HG02588 (cell line): ENCODE measurements around the gene ACSL6.

Experiments
- ATAC-seq: cut with Tn5 transposase; IDR thresholded peaks from one replicate; pipeline ENCODE4 v1.9.1; 2021; ENCODE audit warnings: mild to moderate bottlenecking, moderate library complexity; ENCODE audit not compliant: unreplicated experiment

The ACSL6 gene

DNA sequence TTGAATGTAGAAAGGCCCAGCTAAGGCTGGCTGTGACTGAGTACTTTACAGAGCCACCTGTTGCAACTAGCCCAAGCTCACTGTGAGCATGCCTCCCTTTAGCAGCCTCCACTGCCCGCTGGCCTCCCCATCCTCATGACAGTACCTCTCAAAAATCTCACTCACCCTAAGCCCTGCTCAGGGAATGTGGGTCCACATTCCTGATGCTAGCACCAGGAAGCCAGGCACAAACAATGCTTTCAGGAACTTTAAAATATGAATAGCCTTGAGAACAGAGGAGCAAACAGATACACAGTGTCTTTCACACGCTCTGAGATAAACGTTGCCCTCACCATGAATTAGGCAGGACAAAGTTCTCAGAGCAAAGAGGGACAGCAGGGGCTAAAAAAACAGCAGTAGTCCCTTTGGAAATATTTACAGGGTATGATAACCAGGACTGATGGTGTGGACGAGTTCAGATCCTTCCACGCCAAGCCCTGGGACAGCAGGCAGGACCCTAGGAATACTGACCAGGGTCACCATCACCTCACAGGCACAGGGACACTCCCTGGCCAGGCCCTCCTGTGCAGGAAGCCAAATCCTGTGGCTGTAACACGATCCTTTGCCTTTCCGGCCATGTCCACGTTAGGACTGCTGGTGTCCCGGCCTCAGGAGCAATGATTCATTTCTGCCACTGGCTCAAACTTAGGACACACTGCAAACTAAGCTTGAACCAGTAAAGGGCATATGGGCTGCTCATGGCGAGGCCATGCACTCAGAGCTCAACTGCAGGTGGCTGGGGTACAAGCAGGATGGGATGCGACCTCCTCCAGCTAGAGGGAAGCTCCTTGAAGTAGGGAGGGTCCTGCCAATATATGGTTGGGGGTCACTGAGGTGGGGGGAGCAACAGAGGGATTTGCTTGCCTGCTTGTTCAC lies 9.6 kb downstream of the ACSL6 start:
- no peak for ATAC-seq

DNA sequence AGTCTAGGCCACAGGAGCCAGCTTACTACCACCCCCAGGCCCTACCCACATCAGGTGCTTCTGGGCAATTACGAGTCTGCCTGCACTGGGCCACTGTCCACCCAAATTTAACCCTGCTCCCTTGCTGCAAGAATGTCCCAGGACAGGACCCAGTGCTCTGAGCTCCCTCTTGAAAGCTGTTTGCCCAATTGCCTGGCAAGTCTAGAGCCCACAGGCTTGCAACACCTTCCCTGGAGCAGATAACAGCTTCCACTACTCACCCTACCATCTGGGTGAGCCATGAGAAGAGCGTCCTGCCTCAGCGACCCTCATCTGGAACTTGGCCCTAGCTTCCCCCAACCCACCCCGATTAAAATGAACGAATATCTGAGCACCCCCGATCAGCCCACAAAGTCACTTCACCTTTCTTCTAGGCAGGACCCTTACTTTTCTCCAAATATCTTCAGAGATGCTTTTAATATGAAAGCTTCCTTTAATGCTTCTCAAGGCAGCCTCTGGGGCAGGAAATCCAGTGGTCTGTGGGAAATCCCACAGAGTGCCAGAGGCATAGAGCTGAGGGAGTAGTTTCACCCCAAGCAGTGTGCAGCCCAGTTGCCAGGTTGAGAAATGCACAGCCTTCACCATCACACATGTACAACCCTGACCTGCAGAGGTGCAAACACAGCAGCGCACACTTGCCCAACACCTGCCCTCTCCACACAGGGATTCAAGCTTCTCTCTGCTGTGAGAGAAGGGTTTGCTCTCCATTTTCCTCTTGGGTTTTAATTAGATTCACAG lies 10.6 kb downstream of the ACSL6 start:
- ATAC-seq = no peak

DNA sequence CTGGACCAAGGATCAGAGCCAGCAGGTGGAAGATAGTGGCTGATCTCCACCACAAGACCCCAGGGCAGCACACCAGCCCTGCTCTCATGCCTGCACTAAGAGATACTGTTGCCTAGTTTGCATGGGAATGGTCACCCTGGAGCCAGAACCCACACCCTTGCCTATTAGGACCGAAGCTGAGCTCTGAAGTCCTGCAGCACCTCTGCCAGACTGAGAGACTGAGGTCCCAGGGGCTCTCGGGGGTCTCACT lies 11.3 kb downstream of the ACSL6 start:
- no peak for ATAC-seq

DNA sequence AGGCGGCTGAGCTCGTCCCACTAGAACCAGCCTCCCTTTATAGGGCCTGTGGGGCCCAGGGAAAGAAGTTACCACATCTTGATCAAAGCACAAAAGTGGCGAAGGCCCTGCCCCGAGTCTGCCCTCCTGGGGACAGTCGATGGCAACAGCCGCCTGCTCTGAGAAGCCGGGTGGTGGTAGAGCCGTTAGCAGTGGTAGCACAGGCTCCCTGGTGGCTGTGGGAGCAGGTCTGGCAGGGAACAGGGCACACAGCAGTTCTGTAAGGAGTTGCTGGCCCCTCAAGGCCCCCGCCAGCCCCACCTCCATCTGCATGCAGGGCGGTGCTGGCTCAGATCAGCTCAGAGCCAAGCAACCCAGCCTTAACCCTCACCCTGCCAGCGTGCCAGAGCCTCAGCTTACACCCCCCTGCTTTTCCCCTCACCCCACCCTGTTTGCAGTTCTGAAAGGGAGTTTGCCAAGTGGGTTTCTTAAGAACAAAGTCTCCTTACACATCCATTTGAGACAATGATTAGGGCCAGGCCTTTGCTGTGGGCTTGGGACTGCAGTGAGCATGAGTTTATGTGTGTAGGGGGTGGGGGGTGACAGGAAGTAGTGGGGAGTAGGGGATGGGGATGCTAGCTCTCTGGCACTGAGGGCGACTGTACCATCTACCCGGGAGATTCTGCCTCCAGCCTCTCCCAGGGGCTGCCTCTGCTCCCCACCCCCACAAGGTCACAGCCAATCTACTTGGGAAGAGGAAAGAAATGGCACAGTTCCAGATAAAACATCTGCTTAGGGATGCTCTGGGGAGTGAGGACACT lies 11.8 kb downstream of the ACSL6 start:
- ATAC-seq = no peak

DNA sequence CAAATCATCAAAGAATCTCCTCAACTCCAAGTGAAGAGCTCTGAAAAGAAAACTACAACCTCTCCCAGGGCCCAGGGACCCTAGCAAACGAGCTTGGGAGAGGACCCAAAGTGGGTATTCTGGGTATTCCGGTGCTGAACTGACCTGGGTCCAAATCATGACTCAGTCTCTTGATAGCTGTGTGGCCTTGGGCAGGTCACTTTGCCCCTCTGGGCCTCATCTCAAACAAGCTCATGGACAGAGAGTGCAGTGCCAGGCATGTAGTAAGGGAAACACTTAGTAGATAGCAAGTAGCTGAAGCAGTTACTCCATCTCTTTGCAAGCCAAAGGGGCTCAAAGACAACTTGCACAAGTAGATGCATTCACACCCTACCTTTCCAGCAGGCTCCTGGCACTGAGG lies 12.4 kb downstream of the ACSL6 start:
- ATAC-seq = no peak

DNA sequence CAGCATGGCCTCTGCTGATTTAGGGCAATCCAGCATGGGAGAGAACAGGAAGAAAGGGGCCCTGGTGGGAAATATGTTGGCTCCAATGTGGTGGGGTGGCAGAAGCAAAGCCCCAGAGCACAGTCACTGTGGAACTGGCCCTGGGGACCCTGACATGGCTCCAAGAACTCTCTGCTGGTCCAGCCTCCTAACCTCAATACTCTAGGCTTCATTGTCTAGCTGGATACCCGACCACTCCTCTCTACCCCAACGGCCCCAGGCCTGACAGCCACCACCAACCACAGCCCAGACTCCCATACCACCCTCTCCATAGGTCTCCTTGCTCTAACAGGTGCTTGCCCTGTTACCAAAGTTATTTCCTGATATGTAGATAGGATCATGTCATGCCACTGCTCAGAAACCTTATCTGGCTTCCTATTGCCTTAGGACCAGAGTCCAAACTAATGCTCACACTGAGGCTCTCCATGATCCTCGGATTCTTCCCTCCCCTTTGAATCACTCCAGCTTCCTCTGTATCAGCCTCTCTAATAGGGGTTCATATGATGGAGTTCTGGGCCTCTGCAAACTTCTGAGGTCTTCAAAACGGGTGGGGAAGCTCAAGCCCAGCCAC lies 12.9 kb downstream of the ACSL6 start:
- ATAC-seq = no peak

DNA sequence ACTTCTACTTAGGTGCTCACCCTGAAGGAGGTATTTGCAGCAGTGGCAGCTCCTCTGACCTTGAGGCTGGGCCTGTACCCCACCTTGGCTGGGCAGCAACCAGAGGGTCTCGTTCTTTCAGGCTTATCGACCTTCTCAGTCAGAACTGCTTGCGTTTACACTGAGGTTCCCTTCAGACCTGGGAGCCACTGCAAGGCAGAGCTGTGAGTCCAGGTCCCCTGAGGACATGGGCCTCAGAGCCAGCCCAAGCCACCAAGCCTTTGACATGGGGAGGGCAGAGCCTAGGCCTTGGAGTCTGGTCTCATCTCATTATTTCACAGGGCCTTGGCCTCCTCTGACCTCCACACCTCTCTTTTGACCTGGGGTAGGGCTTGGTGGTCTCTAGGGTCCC lies 13.7 kb downstream of the ACSL6 start:
- no peak for ATAC-seq

DNA sequence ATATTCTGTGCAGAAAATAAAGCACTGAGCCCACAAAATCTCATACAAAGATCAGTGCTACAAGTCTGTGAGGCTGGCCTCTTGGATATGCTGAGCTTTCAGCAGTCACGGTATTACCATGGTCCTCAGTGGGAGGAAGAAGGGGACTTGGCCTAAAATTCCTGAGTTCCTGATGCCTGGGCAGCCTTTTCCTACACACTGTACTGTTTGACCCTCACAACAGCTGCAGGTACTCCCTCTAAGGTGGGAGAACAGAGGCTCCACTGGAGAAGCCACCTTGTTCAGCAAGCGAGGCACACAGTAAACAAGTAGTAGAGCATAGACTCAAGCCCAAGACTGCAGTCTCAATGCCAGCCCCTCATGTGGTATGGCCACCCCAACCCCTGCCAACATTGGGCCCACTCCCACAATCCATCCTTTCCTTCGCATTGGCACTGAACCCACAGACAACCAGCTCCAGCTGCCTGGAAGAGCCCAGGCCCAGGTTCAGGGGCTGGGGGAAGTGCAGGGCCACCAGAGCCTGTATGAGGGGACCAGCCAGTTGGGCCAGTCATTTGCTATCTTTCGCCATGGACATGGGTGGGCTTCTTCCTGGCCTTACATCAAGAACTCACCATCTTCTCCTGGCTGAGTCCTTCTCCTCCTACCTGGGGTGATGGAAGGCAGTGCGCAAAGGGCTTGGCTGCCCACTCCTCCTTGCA lies 14.3 kb downstream of the ACSL6 start:
- no peak for ATAC-seq

DNA sequence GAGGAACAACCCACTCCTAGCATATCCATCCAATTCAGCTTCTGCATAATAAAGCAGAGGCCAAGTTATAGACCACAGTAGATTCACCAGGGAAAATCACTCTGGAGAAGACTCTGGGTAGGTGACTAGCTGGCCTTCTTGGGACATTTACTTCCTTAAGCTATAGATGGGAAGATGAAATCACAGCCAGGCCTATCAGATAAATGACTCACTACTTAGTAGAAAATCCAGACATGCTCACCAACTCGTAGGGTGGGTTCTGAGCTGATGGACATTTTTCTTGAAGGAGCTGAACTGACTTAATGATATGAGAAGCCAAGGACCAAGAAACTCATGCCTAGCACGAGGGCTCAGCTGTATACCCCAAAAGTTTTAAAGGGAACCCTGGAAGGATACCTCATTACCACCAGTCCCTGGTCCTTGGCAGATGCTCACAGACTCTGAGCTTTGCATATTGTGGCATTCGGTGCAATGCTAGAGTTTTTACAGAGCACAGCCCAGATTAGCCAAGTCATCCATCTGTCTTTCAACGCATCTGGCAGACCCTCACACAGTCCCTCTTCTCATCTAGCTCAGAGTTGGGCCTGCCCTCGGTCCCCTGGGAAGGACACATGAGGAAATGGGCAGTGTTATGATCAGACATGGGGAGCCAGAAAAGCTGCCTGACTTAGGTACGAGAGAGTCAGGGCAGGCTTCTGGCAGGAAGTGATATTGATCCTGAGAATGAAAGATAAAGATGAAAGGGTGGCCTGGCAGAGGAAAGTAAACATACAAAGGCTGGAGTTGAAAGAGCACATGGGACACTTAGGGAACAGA lies 15.0 kb downstream of the ACSL6 start:
- ATAC-seq = no peak

DNA sequence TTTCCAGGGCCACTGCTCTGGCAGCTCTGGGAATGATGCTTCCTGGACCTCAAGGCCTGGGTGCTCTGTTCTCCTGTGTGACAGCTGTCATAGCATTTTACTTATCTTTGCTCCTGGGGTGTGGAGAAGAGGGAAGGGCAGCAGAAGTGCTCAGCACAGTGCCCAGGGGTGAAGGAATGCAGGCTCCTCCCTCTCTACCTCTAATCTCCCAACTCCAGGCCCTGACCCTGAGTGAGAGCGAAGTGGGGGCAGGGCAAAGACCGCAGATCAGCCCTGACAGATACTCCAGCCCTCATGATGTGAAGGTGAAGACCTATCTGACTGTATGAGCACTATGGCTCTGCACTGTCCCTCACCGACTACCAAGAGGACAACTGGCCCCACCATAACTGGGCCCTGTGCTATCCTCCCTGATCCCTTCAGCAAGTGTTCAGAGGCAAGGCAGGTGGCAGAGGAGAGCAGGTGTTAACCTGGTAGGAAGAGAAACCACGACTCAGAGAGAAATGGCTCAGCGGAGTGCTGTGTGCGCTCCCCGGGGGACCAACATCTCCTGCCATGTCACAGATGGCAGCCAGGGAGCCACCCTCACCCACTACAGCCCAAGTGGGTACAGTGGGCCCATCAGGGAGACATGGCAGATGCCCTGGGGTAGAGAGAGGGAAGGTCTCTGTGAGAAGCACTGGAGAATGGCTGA lies 16.8 kb downstream of the ACSL6 start:
- ATAC-seq = no peak

DNA sequence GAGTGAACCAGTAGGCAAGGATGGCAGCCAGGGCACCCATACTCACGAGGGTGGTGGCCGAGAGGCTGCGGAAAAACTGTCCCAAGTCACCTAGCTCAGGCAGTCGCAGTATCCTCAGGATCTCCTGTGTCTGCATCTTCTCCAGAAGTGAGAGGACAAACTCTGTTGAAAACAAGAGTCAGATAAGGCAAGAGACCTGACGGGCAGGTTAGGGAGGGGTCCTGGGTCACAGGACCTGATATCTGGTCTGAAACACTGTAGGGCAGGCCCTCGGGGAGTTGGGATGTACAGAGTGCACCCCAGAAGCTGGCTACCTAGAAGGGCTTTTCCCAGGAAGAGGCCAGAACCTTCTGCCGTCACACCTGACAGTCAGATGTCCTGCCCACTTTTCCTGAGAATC lies 17.4 kb downstream of the ACSL6 start:
- ATAC-seq = no peak

DNA sequence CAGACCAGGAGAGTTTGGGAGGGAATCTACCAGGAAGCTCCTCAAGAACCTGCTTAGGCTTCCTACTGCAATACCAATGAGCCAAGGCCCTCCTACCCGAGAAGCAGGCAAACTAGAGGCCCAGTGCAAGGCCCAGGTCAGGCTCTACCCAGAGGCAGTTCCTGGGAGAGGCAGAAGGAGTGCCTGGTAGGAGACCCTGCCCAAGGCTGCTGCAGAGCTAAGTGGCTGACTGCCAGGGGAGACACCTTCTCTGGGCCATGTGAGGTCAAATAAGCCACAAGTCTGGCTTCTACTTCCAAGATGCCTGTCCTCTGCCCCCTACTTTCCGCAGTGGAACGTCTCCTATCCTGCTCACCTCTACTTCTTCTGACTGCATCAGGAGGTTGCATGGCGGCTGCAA lies 17.8 kb downstream of the ACSL6 start:
- ATAC-seq = no peak

DNA sequence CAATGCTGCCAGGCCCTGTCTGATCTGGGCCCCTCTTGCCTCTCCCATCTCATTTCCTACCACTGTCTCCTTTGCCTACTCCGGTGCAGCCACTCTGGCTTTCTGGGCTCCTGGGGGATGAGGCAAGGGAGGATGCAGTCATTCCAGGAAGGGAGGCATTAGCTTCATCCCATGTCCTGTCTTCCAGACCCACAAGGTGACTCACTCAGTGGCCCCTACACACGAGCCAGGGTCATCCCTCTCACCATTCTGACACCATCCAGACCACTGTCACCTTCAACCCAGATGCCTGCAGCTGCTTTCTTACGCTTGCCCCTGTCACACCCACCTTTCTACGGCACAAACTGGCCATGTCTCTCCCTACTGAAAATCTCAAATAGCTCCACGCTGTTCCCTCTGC lies 19.1 kb downstream of the ACSL6 start:
- ATAC-seq = no peak

DNA sequence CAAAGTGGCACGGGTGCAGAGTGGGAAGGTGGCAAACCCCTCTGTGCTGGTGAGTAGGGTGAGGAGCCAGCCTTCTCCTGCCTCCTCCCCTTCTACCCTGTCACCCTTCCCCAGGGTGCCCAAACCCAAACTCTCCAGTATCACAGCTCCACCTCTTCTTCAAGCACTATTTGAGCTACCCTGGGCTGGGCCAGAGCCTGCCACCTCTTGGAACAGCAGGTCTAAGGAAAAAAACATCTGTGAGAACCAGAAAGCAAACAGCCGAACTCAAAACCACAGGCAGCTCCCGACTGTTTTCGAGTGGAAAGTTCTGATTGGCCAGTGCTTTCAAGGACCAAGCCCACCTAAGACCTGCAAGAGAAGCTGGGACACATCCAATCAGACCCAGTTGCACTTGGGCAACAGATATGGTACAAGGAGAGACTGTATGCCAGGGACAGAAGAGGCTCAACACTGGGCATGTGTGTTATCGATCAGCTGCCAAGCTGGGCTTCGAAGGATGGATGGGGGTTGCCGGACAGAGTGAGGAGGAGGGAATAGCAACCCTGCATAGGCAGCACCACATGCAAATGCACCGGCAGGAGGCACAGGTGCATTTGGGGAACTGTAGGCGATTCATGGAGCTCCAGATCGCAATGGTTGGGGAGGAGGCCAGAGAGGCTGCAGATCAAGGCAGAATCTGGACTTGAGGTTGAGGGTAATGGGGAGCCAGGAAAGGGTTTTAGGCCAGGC lies 19.7 kb downstream of the ACSL6 start:
- ATAC-seq = no peak

DNA sequence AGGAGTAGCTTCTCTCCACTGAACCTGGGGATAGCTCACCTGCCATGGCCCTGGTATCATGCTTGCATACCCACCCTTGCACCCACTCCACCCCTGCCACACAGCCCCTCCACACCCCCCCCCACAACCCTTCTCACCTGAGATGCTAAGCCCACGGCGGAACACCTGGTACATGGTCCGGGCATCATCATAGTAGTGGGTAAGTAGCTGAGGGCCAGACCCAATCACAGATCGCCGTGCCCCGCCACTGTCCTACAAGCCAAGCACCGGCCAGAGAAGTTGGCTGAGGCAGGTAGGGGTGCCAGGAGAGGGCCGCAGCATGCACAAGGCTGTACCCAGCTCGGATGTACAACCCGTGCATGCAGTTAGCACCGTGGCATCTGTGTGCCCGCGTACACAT lies 20.7 kb downstream of the ACSL6 start:
- no peak for ATAC-seq

DNA sequence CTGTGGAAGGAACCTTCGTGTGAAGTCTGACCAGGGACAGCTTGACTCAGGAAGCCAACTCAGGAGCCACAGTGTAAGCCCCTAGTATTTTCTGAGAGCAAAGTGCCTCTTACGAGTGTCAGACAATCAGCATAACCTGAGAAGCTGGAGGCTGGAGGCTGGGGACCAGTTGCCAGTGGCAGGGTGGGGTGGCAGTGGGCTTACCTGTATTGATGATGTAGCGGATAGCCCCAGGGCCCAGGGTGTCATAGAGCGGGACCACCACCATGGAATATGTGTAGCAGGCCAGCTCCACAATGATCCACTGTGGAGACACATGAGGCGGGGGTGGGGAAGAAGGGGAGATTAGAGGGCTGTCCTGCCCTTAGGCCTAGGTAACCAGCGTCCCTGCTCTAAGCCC lies 22.9 kb downstream of the ACSL6 start:
- no peak for ATAC-seq

DNA sequence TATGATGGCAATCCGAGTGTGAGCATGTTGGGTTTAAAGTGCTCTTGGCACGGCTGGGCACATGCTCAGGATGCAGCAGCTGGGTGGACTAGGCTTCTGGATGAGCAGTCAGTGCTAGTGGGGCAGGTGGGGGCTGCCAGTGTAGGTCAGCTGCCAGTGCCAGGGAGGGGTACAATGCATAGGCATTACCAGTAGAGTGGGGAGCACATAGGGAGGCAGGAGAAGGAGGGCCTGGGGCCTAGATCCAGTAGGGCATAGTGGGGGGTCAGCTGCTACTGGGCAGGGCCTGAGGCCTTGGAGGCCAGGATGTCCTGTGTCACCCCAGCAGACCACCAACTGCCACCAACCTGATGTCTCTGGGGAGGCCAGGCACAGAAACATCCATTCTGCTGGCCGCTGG lies 24.2 kb downstream of the ACSL6 start:
- no peak for ATAC-seq

DNA sequence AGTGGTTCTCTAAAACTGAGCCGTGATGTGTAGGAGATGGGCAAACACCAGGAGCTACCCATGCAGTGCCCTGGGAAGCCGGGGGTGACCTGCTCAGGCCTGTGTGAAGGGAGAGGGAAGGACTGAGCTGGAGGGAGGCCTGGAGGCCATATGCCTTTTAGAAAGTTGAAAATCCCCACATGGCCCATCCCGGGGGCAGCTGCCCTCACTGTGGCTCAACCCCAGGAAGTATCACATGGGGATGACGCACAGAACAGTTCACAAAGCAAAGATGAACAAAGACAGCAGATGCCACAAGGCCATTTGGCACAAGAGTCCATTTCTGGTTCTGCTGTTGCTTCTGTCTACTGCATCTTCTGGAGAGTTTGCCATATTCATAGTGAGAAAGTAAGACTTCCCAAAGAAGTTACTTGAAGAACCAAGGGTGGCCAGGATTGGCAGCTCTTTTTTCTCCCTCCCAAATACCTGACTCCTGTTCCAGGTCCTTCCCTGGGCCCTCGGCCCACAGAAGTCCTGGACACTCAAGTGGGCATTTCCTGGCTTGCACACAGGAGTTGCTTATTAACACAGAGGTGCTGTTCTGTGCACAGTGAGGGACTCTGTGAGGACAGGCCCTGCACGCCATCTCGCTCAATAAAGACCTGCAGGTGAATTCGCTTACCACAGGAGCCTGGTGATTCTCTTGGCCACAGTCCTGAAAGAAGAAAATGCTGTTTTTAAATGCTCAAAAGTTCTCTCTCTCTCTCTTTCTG lies 25.1 kb downstream of the ACSL6 start:
- ATAC-seq = no peak
